GM19463 (cell line): ENCODE results near the gene UQCR11.

Experiments used
- ATAC-seq: cut with Tn5 transposase; IDR thresholded peaks from one replicate; pipeline ENCODE4 v1.9.1; 2021; ENCODE audit warnings: mild to moderate bottlenecking, moderate library complexity; ENCODE audit not compliant: unreplicated experiment

The UQCR11 gene

DNA sequence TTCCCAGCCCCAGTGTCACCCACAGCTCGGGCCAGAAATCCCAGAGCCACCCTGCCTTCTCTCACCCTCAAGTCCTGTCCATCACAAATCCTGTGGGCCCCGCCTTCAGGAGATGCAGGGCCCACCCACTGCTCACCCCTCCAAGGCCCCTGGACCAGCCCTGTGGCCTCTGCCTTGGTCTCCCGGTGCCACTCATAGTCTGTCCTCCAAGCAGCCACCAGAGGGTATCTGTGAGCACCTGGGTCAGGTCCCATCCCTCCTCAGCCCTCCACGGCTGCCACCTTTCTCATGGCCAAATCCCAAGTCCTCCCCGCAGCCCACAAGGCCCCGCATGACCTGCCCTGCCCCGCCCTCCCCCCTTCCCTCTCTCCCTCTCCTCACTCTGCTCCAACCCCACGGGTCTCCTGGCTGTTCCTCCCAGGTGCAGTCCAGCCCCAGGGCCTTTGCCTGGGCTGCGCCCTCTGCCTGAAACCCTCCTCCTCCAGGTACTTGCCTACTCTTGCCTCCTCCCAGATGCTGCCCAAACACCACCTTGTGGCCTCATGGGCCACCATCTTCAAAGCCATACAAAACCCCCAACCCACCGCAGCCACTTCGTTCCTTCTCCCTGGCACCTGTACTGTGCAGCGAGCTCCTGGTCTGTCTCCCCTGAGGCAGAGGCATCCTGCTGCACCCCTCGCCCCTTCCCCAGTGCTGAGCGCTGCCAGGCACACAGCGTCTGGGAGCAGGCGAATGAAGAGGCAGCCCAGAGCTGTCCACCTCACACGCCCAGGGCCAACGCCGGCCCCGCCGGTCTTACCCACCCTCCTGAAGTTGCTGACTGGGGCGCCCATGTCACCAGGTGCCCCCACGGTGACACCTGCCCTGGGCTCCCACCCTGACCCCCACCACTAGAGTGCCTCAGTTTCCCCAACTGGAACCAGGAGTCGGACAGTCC is 13.2 kb upstream of the UQCR11 start:
- ATAC-seq: no peak

DNA sequence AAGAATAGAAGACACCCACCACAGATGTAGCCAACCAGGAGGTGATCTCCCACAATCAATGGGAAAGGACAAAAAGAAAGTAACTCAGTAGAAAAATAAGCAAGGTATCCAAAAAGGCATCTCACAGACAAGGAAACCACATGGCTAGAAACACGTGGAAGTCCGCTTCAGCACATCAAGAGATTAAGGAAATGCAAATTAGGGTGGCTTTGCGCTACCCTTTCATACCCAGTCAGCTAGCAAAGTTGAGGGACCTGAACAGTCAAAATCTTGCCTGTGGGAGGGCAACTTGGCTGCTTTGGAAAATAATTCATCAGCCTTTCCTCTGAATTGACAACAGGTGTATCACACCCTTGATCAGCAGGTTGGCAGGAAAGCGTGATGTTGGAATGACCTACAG is 11.6 kb upstream of the UQCR11 start:
- ATAC-seq: no peak

DNA sequence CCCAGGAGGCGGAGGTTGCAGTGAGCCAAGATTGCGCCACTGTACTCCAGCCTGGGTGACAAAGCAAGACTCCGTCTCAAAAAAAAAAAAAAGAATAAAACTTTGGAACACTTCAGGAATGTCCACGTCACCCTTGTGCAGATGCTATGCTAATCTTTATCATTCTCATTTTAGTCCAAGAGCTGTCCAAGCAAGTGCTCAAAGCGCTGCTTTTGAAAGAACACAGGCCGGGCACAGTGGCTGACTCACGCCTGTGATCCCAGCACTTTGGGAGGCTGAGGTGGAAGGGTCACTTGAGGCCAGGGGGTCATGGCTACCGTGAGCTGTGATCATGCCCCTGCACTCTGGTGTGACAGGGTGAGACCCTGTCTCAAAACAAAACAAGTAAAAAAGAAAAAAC is 11.1 kb upstream of the UQCR11 start:
- ATAC-seq: no peak

- no peak for ATAC-seq
These were observed 10.0 kb upstream of the UQCR11 start for GRCh38 chr19:1615156-1615765.

DNA sequence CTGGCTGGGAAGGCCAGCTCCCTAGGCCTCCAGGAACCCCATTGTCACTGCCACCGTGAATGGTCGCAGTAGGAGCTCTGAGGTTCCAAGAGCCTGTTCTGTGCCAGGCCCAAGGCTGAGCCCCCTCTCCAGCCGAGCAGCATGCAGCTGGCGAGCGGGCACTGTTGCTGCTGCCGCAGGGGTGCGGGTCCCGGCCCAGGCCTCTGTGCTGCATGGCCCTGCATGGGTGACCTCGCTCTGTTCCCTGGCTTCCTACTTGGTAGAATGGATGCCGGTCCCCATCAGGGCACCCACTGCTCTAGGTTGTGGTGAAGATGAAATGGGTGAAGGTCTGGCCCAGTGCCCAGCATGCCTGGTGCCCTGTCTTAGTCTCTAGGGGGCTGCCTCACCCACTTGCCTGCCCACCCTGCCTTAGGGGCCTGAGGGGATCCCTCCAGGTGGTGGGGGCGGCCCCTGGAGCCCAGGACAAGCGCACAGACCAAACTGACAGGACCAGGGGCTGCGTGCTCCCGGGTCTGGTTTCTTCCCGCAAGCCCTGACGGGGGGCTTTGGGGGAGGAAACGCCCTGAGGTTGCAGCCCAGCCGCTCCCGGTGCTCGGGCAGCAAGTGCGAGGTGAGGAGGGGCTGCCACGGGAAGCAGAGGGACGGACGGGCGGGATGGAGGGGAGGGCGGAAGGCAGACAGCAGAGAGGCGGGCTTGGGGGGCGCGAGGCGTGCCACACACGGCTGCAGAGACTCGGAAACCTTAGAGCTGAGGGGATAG is 8.7 kb upstream of the UQCR11 start:
- ATAC-seq: no peak

GRCh38 chr19:1613146-1613545 is 7.9 kb upstream of the UQCR11 start:
- ATAC-seq: no peak

DNA sequence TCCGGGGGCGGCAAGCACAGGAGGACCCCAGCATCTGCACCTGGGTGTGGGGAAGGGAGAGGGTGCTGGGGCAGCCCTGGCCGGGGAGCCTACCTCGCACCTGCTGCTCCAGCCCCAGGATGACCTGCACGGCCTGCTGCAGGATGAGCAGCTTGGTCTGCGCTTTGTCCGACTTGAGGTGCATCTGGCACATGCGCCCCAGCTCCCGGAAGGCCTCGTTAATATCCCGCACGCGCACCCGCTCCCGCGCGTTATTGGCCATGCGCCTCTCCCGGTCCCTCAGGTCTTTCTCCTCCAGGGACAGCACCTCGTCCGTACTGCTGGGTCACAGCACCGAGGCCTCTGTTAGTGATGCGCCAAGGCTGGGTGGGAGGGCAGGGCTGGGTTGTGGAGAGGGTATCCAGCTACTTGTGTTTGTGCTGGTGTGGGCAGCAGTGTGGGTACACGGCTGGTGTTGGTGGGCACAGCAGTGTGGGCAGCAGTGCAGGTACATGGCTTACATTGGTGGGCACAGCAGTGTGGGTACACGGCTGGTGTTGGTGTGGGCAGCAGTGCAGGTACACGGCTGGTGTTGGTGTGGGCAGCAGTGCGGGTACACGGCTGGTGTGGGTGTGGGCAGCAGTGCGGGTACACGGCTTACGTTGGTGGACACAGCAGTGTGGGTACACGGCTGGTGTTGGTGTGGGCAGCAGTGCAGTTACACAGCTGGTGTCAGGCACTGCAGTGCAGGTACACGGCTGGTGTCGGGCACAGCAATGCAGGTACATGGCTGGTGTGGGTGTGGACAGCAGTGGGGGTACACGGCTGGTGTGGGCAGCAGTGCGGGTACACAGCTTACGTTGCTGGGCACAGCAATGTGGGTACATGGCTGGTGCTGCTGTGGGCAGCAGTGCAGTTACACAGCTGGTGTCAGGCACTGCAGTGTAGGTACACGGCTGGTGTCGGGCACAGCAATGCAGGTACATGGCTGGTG is 7.1 kb upstream of the UQCR11 start:
- no peak for ATAC-seq

GRCh38 chr19:1611353-1611752 is 6.1 kb upstream of the UQCR11 start:
- ATAC-seq: no peak

DNA sequence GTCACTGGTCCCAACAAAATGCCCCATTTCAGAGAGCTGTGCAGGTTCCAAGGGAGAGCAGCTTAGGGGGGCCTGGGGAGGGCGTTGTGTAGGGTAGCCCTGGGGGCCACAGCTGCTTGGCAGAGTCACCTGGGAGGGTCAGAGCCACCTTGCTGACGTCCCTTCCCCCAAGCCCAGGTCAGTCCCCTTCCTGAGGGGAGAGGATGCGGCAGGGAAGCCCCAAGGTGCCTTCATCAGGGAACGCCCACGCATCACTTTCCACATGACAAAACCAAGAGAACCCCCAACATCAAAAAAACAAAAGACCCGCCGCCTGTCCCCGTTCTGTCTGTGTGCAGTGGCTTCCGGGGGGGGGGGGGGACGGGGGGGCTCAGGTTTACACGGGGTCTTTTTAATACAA is 5.3 kb upstream of the UQCR11 start:
- no peak for ATAC-seq

DNA sequence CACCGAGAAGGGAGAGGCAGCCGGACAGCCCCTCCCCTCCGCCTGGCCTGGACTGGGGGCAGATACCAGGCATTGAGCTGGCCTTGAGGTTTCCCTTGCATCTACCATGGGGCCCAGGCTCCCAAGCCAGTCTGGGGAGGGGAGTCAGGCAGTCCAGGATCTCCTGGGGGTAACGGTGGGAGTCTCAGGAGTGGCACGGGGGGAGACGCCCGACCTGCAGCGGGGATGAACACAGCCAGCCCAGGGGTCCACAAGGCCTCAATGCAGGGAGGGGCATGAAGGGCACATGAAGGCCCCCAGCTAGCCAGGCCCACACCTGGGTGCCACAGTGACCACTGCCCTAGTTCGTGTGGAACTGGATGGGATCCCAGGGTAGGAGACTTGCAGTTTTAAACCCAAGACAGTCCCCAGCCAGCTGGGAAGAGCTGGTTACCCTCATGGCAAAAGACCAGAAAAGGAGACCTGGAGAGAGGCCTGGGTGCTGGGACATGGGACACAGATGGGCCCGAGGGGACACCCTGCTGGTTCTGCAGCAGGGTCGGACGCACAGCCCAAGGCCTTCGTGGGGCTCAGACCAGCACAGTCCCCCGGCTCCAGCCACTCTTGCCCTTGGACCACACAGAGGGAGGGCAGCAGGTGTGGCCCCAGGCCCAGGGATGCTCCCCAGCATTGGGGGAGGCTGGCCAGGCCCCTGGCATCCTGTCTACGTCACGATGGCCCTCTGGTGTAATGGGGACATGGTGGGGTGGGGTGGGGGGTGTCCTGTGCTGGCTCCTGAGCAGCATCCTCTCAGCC is 4.6 kb upstream of the UQCR11 start:
- ATAC-seq: no peak

- ATAC-seq: no peak
These were observed 3.8 kb upstream of the UQCR11 start for GRCh38 chr19:1609103-1609396.

DNA sequence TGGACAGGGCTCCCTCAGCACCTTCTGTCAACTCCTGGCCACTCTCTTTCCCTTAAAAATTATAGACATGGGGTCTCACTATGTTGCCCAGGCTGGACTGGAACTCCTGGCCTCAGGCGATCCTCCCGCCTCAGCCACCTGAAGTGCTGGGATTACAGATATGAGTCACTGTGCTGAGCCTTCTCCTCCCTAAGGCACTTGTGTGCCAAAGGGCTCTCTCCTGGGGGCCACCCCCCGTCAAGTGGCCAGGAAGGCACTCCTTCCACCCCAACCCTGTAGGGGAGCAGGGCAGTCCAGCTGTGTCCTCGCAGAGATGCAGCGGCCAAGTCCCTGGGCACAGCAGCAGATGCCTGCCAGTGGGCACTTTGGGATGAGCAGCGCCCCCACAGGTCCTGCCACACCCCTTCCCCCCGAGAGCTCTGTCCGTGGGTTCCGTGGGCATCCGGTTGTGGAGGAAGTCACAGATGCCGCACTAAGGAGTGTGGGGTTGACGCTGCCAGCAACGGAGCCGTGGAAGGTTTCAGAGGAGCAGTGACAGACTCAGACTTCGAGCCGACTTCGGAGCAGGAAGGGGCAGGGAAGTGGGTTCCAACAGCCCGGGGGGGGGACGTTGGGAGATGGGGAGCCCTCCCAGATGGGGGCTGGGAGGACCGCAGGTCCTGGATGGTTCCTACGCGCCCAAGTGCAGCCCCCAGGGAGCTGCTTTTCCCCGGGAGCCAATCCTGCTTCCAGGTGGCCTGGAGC is 3.3 kb upstream of the UQCR11 start:
- ATAC-seq: no peak

GRCh38 chr19:1606138-1606651 is 933 bp upstream of the UQCR11 start:
- no peak for ATAC-seq

GRCh38 chr19:1602091-1602707 is 3.1 kb downstream of the UQCR11 start:
- ATAC-seq: no peak

DNA sequence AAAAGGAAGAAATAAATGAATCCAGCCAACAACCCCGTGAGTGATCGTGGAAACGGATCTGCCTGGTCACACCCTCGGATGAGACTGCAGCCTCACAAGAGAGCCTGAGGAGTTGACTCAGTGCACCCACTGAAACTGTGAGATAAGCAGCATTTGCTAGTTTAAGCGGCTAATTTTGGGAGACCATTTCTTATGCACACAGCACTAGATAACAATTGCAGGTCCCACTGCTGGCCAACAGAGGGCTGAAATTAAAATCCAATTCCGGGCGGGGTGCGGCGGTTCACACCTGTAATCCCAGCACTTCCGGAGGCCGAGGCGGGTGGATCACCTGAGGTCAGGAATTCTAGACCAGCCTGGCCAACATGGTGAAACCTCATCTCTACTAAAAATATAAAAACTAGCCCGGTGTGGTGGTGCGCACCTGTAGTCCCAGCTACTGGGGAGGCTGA is 3.6 kb downstream of the UQCR11 start:
- ATAC-seq: no peak

GRCh38 chr19:1599460-1599846 is 5.8 kb downstream of the UQCR11 start:
- ATAC-seq: no peak

- ATAC-seq: no peak
These were observed 6.3 kb downstream of the UQCR11 start for GRCh38 chr19:1598777-1599459.

DNA sequence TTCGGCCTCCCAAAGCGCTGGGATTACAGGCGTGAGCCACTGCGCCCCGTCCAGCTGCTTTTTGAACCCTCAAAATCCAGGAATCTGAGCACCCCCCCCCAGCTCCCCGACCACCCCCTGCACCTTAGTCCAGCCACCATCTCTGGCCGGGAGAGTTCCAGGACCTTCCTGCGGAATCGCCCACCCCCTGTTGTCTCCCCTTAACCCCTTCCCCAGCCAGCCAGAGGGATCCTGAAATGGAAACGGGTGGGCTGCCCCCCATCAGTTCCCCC is 11.8 kb downstream of the UQCR11 start:
- ATAC-seq: no peak
